ENCODE results near the gene GLT6D1. TPM values are rescaled to one million over a fixed set of nuclear protein-coding genes. Genes with fewer than 3 reads are reported as not detected.

The GLT6D1 gene
- total and polyA plus RNA-seq, 2 of the 8 experiments (the other 6 are each of a cell fraction or from before 2014, with no cell fraction given), result 1.3 to 2.1 TPM

DNA sequence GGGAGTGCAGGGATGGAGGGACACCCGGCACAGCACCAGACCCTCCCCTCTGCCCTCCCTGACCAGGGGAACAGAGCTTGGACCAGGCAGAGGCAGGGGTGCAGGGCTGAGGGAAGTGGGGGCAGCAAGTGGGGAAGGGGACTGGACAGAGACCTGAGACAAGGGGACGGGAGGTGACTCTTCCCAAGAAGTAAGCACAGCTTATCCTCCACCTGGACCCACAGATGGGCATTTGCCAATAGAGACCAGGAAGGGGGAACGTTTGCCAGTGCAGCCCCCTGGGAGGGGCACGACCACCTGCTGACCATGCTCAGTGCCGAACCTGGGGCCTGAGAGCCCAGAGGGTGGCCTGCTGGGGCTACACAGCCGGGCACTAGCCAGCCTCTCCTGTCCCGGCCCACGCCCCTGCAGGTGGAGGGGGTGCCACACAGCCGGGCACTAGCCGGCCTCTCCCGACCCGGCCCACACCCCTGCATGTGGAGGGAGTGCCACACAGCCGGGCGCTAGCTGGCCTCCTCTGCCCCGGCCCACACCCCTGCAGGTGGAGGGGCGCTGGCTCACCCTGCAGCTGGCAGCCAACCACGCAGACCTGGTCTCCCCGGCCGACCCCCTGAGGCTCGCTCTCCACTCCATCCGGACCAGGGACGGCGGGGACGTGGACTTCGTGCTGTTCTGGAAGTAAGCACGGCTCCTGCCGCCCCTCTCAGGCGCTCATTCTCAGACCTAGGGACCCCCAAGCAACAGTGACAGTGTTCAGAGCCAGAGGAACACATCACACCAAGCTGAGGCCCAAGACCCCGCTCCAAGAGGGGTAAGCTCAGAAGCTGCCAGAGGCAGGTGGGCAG, 24.3 kb downstream of the GLT6D1 start:
- H4K5ac ChIP-seq (ENCODE audit: insufficient read length, low read depth, low read length), result no peak overlapping the region
- H3K4me1 ChIP-seq (replicated peaks in 1 of 4; ENCODE audit: control insufficient read depth in 3 of 4, insufficient read depth in 4 of 4, low read length in 3 of 4), result peaks cover 0 to 1% (median 0%) of the 10 kb centered on the region in 4 experiments; a peak in 1 of 7 replicates
- H3K27ac ChIP-seq (ENCODE audit: low read depth, low read length), result no peak overlapping the region
- H2AFZ ChIP-seq (ENCODE audit: low read length), result no peak overlapping the region
- H2BK120ac ChIP-seq (replicated peaks; ENCODE audit: low read depth, low read length), result no peak overlapping the region
- H3K14ac ChIP-seq (ENCODE audit: insufficient read length), result no peak overlapping the region
- FAIRE-seq (no peak), DNase-seq (ENCODE audit: low read depth in 1 of 2, low spot score in 2 of 2) (no peak)
- H3K79me2 ChIP-seq (ENCODE audit: control insufficient read depth in 1 of 2, insufficient read depth in 2 of 2, low read length in 2 of 2), result no peaks in the 10 kb centered on the region
- POLR2A ChIA-PET (ENCODE audit: partially characterized antibody), result interaction anchor here (1.4 kb wide), 1 partner anchor 34 kb away, joined by 4 read pairs; no protein-coding TSS in a partner anchor
- no peaks in the 10 kb centered on the region for H4K20me1 ChIP-seq (replicated peaks in 1 of 2; ENCODE audit: control insufficient read depth in 1 of 2, insufficient read depth in 2 of 2, low read length in 2 of 2)
- no peak overlapping the region for H2BK12ac ChIP-seq (ENCODE audit: low read depth, low read length)
- no peak overlapping the region for H2BK20ac ChIP-seq (ENCODE audit: low read length)
- H3K27me3 ChIP-seq (replicated peaks in 1 of 4; ENCODE audit: control insufficient read depth in 3 of 4, extremely low read depth in 1 of 4, insufficient read depth in 3 of 4, low read length in 3 of 4), result no peaks in the 10 kb centered on the region
- 0 out of 2 replicates have a peak overlapping the region, but pooled peaks have one; percentile 46 for H2BK15ac ChIP-seq (ENCODE audit: low read length)
- CTCF ChIA-PET (ENCODE audit: partially characterized antibody), result interaction anchor here (0.7 to 5.0 kb wide), 10 partner anchors 12 to 926 kb away, joined by 3 to 59 read pairs (median 3); partner anchors contain the start of gene GLT6D1
- H2AK5ac ChIP-seq (ENCODE audit: low read depth, low read length), result no peak overlapping the region
- no peak overlapping the region for H4K91ac ChIP-seq (replicated peaks; ENCODE audit: insufficient read length, low read length)
- H4K8ac ChIP-seq (ENCODE audit: extremely low read depth, insufficient read depth, low read length), result no peak overlapping the region
- no peak overlapping the region for H3K23ac ChIP-seq (ENCODE audit: insufficient read length)
- no peak overlapping the region for H3K4me2 ChIP-seq (ENCODE audit: insufficient read depth in 1 of 2, low read depth in 2 of 2, low read length in 2 of 2)
- H3K9me3 ChIP-seq (ENCODE audit: insufficient read depth in 2 of 2, low read depth in 1 of 2, low read length in 1 of 2), result peaks cover 10 to 14% of the 10 kb centered on the region in 2 experiments
- H3K9ac ChIP-seq (replicated peaks in 1 of 4; ENCODE audit: extremely low read depth in 1 of 4, low read depth in 3 of 4, low read length in 3 of 4), result no peak overlapping the region
- no peak overlapping the region for H3K18ac ChIP-seq (ENCODE audit: extremely low read depth, low read length)
- no peak overlapping the region for H3K4me3 ChIP-seq (ENCODE audit: extremely low read depth in 1 of 4, insufficient read depth in 2 of 4, low read depth in 3 of 4, low read length in 4 of 4)
- no peak overlapping the region for H3K4ac ChIP-seq (replicated peaks; ENCODE audit: insufficient read length, low read depth, low read length)
- no peaks in the 10 kb centered on the region for H3K79me1 ChIP-seq (ENCODE audit: low read depth, low read length)
- H3K23me2 ChIP-seq (ENCODE audit: low read depth, low read length), result peaks cover 4% of the 10 kb centered on the region; the same call in 1 of the 2 replicates
- H3K36me3 ChIP-seq (ENCODE audit: control insufficient read depth in 2 of 4, insufficient read depth in 4 of 4, low read length in 3 of 4), result no peaks in the 10 kb centered on the region; a peak in 1 of 8 replicates
- H2BK5ac ChIP-seq (ENCODE audit: low read depth, low read length), result 0 out of 2 replicates have a peak overlapping the region, but pooled peaks have one; percentile 44
- TF ChIP-seq KDM1A (IDR thresholded peaks at IDR 0.05; ENCODE audit: borderline replicate concordance, low read length) (no peak), SP1 (IDR thresholded peaks at IDR 0.05; ENCODE audit: low read depth, low read length) (no peak), TCF12 (IDR thresholded peaks at IDR 0.05; ENCODE audit: low read depth, low read length) (no peak)
- WGBS, 2 experiments (ENCODE audit: extremely low coverage in 1 of 2, insufficient coverage in 1 of 2, insufficient read length in 1 of 2, insufficient replicate concordance in 2 of 2, low coverage in 1 of 2, low lambda C conversion rate in 2 of 2, missing lambda C conversion rate in 1 of 2), result 91% methylated on average over 27 of the region's 29 CpGs; no CpG with 5 or more reads in 1 of the 2 experiments
- no peak overlapping the region for H3K56ac ChIP-seq (replicated peaks; ENCODE audit: insufficient read length, low read depth, low read length)

Data from H1 (cell line).